Measurements from ENCODE around the gene IGFBP5. TPM values are rescaled to one million over a fixed set of nuclear protein-coding genes. Genes with fewer than 3 reads are reported as not detected.

The IGFBP5 gene
- total RNA-seq, 2 donors from 2014 or later: 169 to 554 TPM

- Histone ChIP-seq H3K27me3 (no peaks in the 10 kb centered on the region), H3K27ac (no peak overlapping the region), H3K4me1 (peaks cover 0 to 65% of the 10 kb centered on the region in 2 donors), H3K4me3 (no peak overlapping the region), H3K36me3 (no peaks in the 10 kb centered on the region), H3K9me3 (no peaks in the 10 kb centered on the region)
- peak in 1 of 2 donors; percentile 35 for TF ChIP-seq CTCF (IDR thresholded peaks at IDR 0.05)
- DNase-seq (ENCODE audit: low spot score): no peak
These were observed 7.7 kb downstream of the IGFBP5 start for GRCh38 chr2:216687646-216688045.

GRCh38 chr2:216687111-216687510 lies 8.2 kb downstream of the IGFBP5 start:
- Histone ChIP-seq H3K36me3 (no peaks in the 10 kb centered on the region), H3K9me3 (no peaks in the 10 kb centered on the region), H3K4me3 (no peak overlapping the region), H3K4me1 (peaks cover 0 to 65% of the 10 kb centered on the region in 2 donors), H3K27me3 (no peaks in the 10 kb centered on the region), H3K27ac (no peak overlapping the region)
- TF ChIP-seq CTCF (IDR thresholded peaks at IDR 0.05): no peak
- no peak for DNase-seq (ENCODE audit: low spot score)

- H3K27ac ChIP-seq: no peak overlapping the region
- H3K4me1 ChIP-seq: peaks cover 0 to 65% of the 10 kb centered on the region in 2 donors
- H3K36me3 ChIP-seq: no peaks in the 10 kb centered on the region
These were observed 9.9 kb downstream of the IGFBP5 start for GRCh38 chr2:216685327-216685875.

GRCh38 chr2:216683846-216684245 lies 11.5 kb downstream of the IGFBP5 start:
- Histone ChIP-seq H3K36me3 (no peaks in the 10 kb centered on the region), H3K4me1 (peaks cover 0 to 64% of the 10 kb centered on the region in 2 donors), H3K4me3 (no peak overlapping the region), H3K27ac (peak overlapping the region; percentile 83 to 89), H3K9me3 (no peaks in the 10 kb centered on the region), H3K27me3 (no peaks in the 10 kb centered on the region)
- TF ChIP-seq CTCF (IDR thresholded peaks at IDR 0.05): no peak
- peak; percentile 93 for DNase-seq (ENCODE audit: low spot score)

More at GRCh38 chr2:216685327-216685875, 9.9 kb downstream of the IGFBP5 start:
- DNase-seq (ENCODE audit: low spot score): no peak
- H3K27me3 ChIP-seq: no peaks in the 10 kb centered on the region
- H3K9me3 ChIP-seq: no peaks in the 10 kb centered on the region
- no peak for TF ChIP-seq CTCF (IDR thresholded peaks at IDR 0.05)
- H3K4me3 ChIP-seq: no peak overlapping the region

- no peaks in the 10 kb centered on the region for H3K27me3 ChIP-seq
- peaks cover 0 to 61% of the 10 kb centered on the region in 2 donors for H3K4me1 ChIP-seq
- no peaks in the 10 kb centered on the region for H3K36me3 ChIP-seq
- H3K9me3 ChIP-seq: no peaks in the 10 kb centered on the region
- H3K27ac ChIP-seq: peak overlapping the region; percentile 83 to 89
- DNase-seq (ENCODE audit: low spot score): no peak
- no peak overlapping the region for H3K4me3 ChIP-seq
- no peak for TF ChIP-seq CTCF (IDR thresholded peaks at IDR 0.05)
These were observed 13.7 kb downstream of the IGFBP5 start for GRCh38 chr2:216681683-216682082.
